Mucosa of stomach (tissue), 1 donor: ENCODE data around the gene ZFP62.

Experiments used
- H3K27me3 ChIP-seq: one replicate; pipeline ENCODE4 v1.7.0; 2013; ENCODE audit warnings: mild to moderate bottlenecking, low read length; ENCODE audit not compliant: control insufficient read depth, insufficient read depth
- H3K36me3 ChIP-seq: one replicate; pipeline ENCODE4 v1.7.0; 2013; ENCODE audit warnings: low read length; ENCODE audit not compliant: control insufficient read depth, insufficient read depth
- H3K4me1 ChIP-seq: one replicate; pipeline ENCODE4 v1.7.0; 2013; ENCODE audit warnings: mild to moderate bottlenecking, low read length; ENCODE audit not compliant: control insufficient read depth, insufficient read depth
- H3K4me3 ChIP-seq: one replicate; pipeline ENCODE4 v1.7.0; 2013; ENCODE audit warnings: low read length
- H3K9ac ChIP-seq: one replicate; pipeline ENCODE4 v1.7.0; 2013; ENCODE audit warnings: mild to moderate bottlenecking, low read length, moderate library complexity
- H3K9me3 ChIP-seq: one replicate; pipeline ENCODE4 v1.7.0; 2013; ENCODE audit warnings: mild to moderate bottlenecking, low read length, moderate library complexity; ENCODE audit not compliant: control insufficient read depth
- donor health status: Pancreatic carcinoma.

Gene ZFP62

DNA sequence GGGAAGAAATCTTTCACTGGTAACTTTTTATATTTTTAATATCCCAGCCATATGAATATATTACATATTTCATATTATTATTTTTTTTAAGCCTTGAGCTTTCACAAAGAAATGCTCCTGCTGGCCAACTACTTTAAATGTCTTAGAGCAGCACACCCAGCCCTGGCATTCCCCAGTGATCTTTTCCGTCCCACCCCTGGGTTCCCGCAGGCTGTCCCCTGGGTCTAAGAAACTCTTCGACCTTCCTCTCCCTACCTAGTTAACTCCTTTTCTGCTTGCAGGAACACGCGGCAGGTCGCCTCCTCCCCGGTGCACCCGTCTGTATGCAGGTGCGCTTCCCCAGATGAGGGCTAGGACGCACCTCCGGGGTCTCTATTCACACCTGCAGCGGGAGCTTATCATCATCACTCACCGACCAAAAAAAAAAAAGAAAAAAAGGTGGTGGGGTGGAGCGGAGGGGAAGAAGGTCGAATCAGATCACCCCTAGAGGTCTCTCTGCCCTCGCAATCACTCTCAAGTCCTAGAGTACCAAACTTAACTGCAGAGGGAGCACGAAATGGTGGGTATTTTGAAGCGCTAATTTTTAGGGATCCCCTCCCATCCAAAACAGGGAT is 696 bp downstream of the ZFP62 start:
- no peaks in the 10 kb centered on the region for H3K9me3 ChIP-seq
- peak overlapping the region; percentile 94 for H3K9ac ChIP-seq
- H3K4me3 ChIP-seq = peak overlapping the region; percentile 92
- no peaks in the 10 kb centered on the region for H3K36me3 ChIP-seq
- no peaks in the 10 kb centered on the region for H3K27me3 ChIP-seq
- H3K4me1 ChIP-seq = no peaks in the 10 kb centered on the region

DNA sequence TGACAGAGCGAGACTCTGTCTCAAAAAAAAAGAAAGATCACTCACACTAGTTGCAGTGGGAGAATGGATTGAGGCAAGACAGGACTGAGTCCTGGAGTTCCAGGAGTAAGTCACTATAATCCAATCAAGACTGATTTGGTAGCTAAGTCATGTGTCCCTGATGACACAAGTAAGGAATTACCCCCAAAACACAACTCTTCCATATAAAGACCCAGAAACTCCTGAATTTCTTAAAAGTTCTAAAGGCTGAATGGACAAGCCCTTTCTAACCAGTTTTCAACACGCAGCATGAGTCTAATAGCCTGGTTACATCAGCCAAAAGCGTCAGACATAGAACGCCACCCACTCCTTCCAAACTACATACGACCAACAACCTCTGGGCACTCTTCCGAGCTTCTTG is 2.5 kb downstream of the ZFP62 start:
- no peaks in the 10 kb centered on the region for H3K36me3 ChIP-seq
- no peaks in the 10 kb centered on the region for H3K9me3 ChIP-seq
- H3K27me3 ChIP-seq = no peaks in the 10 kb centered on the region
- H3K4me1 ChIP-seq = no peaks in the 10 kb centered on the region
- no peak overlapping the region for H3K9ac ChIP-seq
- H3K4me3 ChIP-seq = no peak overlapping the region

DNA sequence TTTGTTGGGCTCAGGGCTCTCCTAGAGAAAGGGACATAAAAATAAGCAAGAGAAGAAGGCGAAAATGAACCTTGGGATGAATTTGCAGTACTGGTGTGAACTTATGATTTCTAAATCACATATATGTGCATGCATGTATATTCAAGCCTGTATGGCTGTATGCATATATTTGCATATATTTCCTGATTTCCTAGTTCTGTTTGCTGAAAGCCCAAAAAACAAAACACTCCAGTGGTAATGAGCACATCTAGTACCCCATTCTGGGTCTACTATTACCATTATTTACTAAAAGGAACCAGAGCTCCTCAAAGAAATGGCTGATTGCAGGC is 7.3 kb downstream of the ZFP62 start:
- Histone ChIP-seq H3K9me3 (peaks cover 22% of the 10 kb centered on the region), H3K27me3 (no peaks in the 10 kb centered on the region), H3K4me1 (no peaks in the 10 kb centered on the region), H3K4me3 (no peak overlapping the region), H3K36me3 (peaks cover 27% of the 10 kb centered on the region), H3K9ac (no peak overlapping the region)

DNA sequence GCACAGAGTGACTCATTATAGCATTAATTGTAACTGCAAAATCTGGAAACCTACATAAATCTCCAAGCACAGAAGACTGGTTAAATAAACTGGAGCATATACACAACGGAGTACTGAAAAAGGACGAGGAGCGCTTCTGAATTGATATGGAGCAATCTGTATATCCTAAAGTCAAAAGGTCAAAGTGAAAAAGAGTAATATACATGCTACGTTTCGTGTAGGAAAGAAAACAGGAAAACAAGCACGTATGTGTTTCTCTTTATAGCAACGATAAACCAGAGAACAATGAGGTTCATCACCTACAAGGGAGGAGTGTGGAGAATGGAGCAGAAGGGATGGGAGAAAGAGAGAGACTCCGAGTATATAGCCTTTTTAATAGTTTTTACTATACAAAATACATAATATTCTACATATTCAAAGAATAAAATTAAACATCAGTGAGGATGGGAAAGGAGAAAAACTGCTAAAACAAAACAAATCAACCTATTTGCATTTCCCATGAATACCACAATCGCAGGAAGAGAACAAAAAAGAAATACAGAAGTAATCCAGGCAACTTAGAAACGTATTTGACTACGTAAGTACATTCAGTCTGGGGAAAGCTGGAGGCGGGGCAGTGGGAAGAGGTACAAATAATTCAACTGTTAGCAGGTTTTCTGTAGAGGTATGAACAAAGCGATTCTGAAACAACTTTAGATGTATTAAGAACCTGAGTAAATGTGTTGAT is 7.8 kb downstream of the ZFP62 start:
- H3K4me3 ChIP-seq = no peak overlapping the region
- peaks cover 27% of the 10 kb centered on the region for H3K36me3 ChIP-seq
- no peak overlapping the region for H3K9ac ChIP-seq
- no peaks in the 10 kb centered on the region for H3K4me1 ChIP-seq
- H3K27me3 ChIP-seq = no peaks in the 10 kb centered on the region
- H3K9me3 ChIP-seq = peaks cover 23% of the 10 kb centered on the region

DNA sequence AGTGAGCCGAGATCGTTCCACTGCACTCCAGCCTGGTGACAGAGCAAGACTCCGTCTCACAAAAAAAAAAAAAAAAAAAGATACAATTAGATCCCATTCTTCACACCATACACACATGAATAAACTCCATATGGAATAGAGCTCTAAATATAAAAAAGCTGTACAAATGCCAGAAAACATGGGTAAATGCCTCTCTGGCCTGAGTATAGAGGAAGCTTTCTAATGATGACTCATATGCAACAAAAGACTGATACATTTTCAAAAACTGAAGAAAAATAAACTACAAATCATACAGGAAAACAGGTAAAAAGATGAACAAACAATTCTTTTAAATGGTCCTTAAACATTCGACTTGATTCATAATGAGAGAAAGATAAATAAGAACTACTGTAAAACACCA is 8.6 kb downstream of the ZFP62 start:
- H3K36me3 ChIP-seq = peaks cover 27% of the 10 kb centered on the region
- no peak overlapping the region for H3K4me3 ChIP-seq

DNA sequence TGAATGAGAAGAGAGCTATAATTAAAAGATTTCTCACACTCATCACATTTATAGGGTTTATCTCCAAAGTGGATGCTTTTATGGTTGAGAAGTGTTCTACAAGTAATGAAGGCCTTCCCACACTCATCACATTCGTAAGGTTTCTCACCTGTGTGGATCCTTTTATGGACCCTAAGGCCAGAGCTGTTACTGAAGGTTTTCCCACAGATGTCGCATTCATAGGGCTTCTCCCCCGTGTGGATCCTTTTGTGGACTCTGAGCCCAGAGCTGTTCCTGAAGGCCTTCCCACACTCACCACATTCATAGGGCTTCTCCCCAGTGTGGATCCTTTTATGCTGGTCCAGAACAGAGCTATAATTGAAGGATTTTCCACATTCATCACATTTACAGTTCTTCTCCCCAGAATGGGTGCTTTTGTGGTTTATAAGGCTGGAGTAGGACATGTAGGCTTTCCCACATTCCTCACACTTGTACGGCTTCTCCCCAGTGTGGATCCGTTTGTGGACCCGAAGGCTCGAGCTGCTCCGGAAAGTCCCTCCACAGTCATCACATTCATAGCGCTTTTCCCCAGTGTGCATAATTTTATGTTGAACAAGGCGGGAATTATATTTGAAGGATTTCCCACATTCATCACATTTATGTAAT is 10.5 kb downstream of the ZFP62 start:
- H3K4me1 ChIP-seq = no peaks in the 10 kb centered on the region
- H3K9ac ChIP-seq = no peak overlapping the region
- H3K9me3 ChIP-seq = peaks cover 23% of the 10 kb centered on the region
- H3K27me3 ChIP-seq = no peaks in the 10 kb centered on the region
- H3K36me3 ChIP-seq = peaks cover 27% of the 10 kb centered on the region
- H3K4me3 ChIP-seq = peak overlapping the region; percentile 5

More for the DNA sequence above, 8.6 kb downstream of the ZFP62 start:
- H3K9me3 ChIP-seq = peaks cover 23% of the 10 kb centered on the region
- no peak overlapping the region for H3K9ac ChIP-seq
- H3K27me3 ChIP-seq = no peaks in the 10 kb centered on the region
- H3K4me1 ChIP-seq = no peaks in the 10 kb centered on the region

DNA sequence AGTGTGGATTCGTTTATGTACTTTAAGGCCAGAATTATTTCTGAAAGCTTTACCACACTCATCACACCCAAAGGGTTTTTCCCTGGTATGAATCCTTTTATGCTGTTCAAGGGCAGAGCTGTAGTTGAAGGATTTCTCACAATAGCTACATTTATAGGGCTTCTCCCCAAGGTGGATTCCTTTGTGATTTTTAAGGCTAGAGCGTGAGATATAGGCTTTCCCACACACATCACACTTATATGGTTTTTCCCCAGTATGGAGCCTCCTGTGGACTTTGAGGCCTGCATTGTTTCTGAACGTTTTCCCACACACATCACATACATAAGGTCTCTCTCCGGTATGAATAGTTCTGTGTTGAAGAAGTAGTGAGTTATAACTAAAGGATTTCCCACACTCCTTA is 11.2 kb downstream of the ZFP62 start:
- Histone ChIP-seq H3K36me3 (peaks cover 27% of the 10 kb centered on the region), H3K9me3 (peaks cover 23% of the 10 kb centered on the region), H3K4me3 (no peak overlapping the region), H3K27me3 (no peaks in the 10 kb centered on the region), H3K4me1 (no peaks in the 10 kb centered on the region), H3K9ac (no peak overlapping the region)

DNA sequence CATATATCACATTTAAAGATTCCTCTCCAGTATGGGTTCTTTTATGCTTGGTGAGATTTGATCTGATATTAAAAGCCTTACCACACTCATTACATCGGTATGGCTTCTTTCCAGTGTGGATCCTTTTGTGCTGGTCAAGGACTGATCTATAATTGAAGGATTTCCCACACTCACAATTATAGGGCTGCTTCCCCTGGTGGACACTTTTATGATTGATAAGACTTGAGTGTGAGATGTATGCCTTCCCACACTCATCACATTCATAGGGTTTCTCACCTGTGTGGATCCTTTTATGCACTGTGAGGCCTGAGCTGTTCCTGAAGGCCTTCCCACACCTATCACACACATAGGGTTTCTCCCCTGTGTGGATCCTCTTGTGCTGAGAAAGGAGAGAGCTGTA is 12.2 kb downstream of the ZFP62 start:
- H3K4me3 ChIP-seq = no peak overlapping the region
- H3K9me3 ChIP-seq = peaks cover 23% of the 10 kb centered on the region
- H3K27me3 ChIP-seq = no peaks in the 10 kb centered on the region
- no peak overlapping the region for H3K9ac ChIP-seq
- peaks cover 27% of the 10 kb centered on the region for H3K36me3 ChIP-seq
- H3K4me1 ChIP-seq = no peaks in the 10 kb centered on the region

DNA sequence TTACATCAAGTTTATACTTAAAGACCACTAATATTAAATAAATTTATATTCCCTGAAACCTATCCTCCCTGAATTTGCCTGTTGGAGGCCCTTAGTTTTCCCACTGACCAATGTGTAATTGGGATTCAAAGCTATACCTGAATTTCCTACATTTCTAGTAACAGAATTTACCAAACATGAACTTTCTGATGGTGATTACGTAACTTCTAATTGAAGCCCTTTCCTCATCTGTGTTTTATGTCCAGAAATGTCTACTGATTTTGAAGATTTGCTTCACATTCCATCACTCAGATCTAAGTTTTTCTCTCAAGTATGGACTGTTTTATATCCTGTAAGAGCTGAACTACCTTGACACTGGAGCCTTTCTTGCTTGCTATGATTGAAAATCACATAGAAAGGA is 12.8 kb downstream of the ZFP62 start:
- peaks cover 23% of the 10 kb centered on the region for H3K9me3 ChIP-seq
- H3K27me3 ChIP-seq = no peaks in the 10 kb centered on the region
- H3K36me3 ChIP-seq = peaks cover 27% of the 10 kb centered on the region
- H3K4me3 ChIP-seq = no peak overlapping the region
- no peak overlapping the region for H3K9ac ChIP-seq
- no peaks in the 10 kb centered on the region for H3K4me1 ChIP-seq

DNA sequence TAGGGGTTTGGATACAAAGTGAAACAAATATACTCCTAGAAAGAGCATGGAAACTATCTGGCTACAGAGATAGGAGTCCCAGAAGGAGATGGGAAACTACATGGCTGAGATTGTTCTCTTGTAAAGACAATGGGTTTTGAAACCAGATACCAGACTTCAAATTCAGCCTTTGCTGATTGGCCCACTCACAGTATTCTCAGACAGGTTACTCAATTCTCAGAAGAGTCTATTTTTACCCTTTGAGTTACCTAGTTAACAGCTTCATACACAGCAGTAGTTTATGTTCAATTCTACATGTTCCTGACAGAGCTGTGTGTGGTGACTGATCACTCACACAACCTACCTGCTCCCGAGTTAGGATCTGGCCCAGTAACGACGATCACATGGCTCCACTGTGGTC is 14.1 kb downstream of the ZFP62 start:
- Histone ChIP-seq H3K36me3 (peaks cover 27% of the 10 kb centered on the region), H3K9me3 (peaks cover 23% of the 10 kb centered on the region)

DNA sequence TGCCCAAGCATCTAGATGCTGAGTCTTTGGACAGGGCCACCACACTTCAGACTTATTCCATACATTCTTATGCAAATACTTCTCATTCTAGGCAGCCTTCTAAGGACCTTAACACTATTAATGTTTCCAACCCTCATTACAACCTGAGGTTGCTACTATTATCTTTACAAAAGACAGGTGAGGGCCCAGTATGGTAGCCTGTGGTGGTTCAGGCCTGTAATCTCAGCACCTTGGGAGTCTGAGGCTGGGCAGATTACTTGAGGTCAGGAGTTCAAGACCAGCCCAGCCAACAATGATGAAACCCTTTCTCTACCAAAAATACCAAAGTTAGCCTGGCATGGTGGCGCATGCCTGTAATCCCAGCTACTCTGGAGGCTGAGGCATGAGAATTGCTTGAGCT is 16.2 kb downstream of the ZFP62 start:
- no peak overlapping the region for H3K9ac ChIP-seq
- peaks cover 12% of the 10 kb centered on the region for H3K9me3 ChIP-seq
- H3K36me3 ChIP-seq = peaks cover 9% of the 10 kb centered on the region
- H3K4me3 ChIP-seq = no peak overlapping the region
- H3K4me1 ChIP-seq = no peaks in the 10 kb centered on the region
- no peaks in the 10 kb centered on the region for H3K27me3 ChIP-seq

More for the DNA sequence above, 14.1 kb downstream of the ZFP62 start:
- no peaks in the 10 kb centered on the region for H3K27me3 ChIP-seq
- H3K9ac ChIP-seq = no peak overlapping the region
- H3K4me3 ChIP-seq = no peak overlapping the region
- no peaks in the 10 kb centered on the region for H3K4me1 ChIP-seq

DNA sequence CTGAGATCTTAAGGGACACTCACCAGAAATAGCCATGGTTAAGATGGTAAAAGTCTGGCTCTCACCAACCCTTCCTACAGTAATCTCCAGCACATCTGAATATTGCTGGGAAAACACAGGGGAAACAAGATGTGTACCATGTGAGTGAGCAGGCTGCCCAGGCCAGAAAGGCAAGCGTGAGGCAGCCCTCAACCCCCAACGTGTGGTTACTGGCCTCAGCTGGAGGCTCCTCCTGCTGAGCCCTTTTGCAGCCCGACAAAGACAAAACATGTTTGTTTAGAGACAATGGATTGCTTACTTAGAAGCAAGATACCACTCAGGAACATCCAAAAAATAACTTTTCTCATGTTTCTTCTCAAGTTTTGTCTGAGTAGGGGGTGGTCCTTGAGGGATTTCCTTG is 16.6 kb downstream of the ZFP62 start:
- Histone ChIP-seq H3K9me3 (peaks cover 7% of the 10 kb centered on the region), H3K27me3 (no peaks in the 10 kb centered on the region), H3K4me3 (no peak overlapping the region), H3K9ac (no peak overlapping the region), H3K36me3 (peaks cover 6% of the 10 kb centered on the region), H3K4me1 (no peaks in the 10 kb centered on the region)
